Measurements from ENCODE around the gene GRIN3B.
"Not testable (repeated sequence)": the region's sequence is repeated elsewhere in the genome, so short reads cannot be mapped to it uniquely, and the experiment has no call there.

GRIN3B gene

DNA sequence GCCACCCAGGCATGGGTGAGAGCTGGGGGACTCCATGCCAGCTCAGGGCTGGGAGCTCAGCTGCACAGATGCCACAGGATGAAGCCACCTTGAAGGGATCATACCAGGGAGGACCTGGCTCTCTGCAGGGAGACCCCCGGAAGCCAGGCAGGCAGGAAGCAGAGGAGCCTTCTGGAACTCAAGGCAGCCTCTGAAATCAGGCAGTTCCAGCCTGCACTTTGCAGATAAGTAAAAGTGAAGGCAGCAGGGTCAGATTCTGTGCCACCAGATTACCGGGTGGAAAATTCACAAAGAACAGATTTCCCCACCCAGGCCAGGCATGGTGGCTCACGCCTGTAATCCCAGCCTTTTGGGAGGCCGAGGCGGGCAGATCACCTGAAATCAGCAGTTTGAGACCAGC is 18.2 kb downstream of the GRIN3B start:
- TF ChIP-seq CTCF (conservative IDR thresholded peaks at IDR 0.05; ENCODE audit: low read length): no peak
- DNase-seq (ENCODE audit: low read depth): no peak
- peak overlapping the region; percentile 7; the same call in 1 of the 2 replicates for H3K4me3 ChIP-seq (ENCODE audit: low read length)

DNA sequence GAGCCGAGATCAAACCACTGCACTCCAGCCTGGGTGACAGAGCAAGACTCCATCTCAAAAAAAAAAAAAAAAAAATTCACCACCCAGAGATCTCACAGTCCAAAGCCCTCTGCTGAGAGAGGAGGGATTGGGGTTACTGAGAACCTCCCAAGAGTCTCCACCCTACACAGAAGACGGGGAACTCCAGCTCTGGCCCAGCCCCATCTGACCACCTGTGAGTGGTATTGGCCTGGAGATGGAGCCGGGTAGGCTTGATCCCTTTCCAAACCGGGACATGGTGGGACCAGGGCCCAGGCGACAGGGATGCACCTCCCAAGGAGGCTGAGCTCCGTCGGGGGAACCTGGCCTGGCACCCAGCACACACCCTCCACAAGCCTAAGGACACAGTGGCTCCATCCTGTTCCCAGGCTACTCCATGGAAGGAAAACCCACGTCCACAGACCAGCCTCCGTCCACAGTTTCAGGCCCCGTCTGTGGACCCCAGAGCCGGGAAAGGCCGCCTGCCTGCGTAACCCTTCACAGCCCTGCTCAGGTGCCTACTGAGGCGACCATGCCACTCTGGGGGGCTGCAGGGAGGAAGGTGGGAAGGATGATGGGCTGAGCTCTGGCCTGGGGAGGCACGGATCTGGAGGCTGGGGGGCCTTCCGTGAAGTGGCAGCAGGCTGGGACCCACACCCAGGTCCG is 18.9 kb downstream of the GRIN3B start:
- DNase-seq (ENCODE audit: low read depth): no peak
- TF ChIP-seq CTCF (conservative IDR thresholded peaks at IDR 0.05; ENCODE audit: low read length): no peak
- peak overlapping the region; percentile 92 for H3K4me3 ChIP-seq (ENCODE audit: low read length)

- no peak for TF ChIP-seq CTCF (conservative IDR thresholded peaks at IDR 0.05; ENCODE audit: low read length)
- DNase-seq (ENCODE audit: low read depth): no peak
- H3K4me3 ChIP-seq (ENCODE audit: low read length): peak overlapping the region; percentile 92
Observed at GRCh38 chr19:1019616-1019961, 19.4 kb downstream of the GRIN3B start.

DNA sequence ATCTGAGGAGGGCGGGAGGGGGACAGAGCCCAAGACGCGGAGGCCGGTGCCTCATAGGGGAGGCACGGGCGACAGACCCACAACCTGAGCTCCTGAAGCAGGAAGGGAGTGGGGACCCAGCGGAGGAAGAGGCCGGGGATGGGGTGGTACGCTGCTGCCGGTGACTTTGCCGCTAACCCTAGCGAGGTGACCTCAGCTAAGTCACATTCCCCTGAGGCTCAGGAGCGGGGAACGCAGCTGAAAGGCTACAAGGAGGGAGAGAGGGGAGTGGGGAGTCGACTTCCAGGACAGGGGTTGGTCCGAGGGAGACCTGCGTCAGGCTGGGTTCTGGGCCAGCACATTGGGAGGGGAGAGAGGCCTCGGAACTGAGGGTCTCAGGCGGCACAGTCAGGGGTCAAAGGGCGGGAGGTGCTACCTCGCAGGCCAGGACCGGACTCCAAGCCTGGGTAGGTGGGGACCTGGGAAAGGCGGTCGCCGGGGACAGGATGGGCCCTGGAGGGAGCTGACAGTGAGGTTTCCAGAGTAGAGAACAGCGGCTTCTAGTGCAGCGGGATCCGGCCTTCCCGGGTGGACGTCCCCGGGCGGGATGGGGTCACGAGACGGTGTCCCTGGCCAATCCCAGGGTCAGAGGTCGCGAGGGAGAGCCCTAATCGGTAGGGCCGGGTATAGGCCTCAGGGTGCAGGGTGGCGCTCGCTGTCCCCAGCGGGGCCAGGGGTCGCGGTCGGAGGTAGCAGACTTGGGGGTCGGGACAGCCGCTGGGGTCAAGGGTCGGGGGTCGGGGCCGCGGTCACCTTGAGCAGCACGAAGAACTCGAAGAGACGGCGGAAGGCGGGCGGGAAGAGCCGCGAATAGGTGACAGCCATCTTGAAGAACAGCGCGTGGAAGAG is 20.0 kb downstream of the GRIN3B start:
- no peak for DNase-seq (ENCODE audit: low read depth)
- peak overlapping the region; percentile 92 for H3K4me3 ChIP-seq (ENCODE audit: low read length)
- TF ChIP-seq CTCF (conservative IDR thresholded peaks at IDR 0.05; ENCODE audit: low read length): no peak

DNA sequence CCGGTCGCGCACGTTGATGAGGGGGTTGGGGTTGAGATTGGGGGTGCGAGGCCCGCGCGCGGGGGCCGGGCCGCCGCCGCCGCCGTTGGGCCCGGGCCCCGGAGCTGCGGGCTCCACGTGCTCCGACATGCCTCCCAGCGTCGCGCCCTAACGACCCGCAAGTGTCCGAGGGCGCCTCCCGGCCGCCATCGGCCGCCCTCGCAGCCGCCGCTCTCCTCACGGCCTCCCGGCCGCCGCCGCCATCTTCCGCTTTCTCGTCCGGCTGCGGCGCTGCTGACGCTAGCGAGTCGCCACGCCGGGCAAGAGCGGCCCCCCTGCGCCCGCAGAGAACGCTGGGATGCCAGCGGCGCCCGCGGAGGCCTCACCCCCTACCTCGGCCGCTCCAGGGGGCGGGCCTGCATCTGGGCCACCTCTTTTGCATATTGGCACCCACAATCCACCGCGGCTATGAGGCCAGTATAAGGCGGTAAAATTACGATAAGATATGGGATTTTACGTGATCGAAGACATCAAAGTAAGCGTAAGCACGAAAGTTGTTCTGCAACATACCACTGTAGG is 20.7 kb downstream of the GRIN3B start, which contains the start of gene TMEM259:
TMEM259 (minus strand) TSS at position 256 of the 558 bp plus-strand sequence; CDS start at position 129, 127 bp downstream.
- H3K4me3 ChIP-seq (ENCODE audit: low read length): peak within 1 kb of the TSS; percentile 92
- peak; percentile 97 for DNase-seq (ENCODE audit: low read depth)
- TF ChIP-seq CTCF (conservative IDR thresholded peaks at IDR 0.05; ENCODE audit: low read length): no peak

- DNase-seq (ENCODE audit: low read depth); H3K4me3 ChIP-seq (ENCODE audit: low read length): not testable (repeated sequence)
Observed at GRCh38 chr19:1023883-1024188, 23.6 kb downstream of the GRIN3B start.

DNA sequence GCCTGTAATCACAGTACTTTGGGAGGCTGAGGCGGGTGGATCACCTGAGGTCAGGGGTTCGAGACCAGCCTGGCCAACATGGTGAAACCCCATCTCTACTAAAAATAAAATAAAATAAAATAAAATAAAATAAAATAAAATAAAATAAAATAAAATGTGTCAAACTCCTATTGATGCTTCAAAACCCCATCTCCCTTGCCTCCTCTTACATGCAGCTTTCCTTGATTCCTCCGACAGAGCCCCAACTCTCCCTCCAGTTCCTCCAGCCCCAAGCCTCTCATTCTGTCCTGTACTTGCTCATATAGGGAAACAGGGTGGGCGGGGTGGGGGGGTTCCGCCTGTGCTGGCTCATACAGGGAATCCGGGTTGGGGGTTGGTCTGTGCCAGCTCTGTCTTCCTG is 24.9 kb downstream of the GRIN3B start:
- not testable (repeated sequence) for DNase-seq (ENCODE audit: low read depth); H3K4me3 ChIP-seq (ENCODE audit: low read length)
